ENCODE measurements around the gene PFN3. TPM values are rescaled to one million over a fixed set of nuclear protein-coding genes. Genes with fewer than 3 reads are reported as not detected.
A peak's percentile ranks its signal among the peaks of the same experiment; 100 is the strongest.

The PFN3 gene
- total and polyA plus RNA-seq, 2 of the 4 experiments (the other 2 are of a cell fraction) = not detected

DNA sequence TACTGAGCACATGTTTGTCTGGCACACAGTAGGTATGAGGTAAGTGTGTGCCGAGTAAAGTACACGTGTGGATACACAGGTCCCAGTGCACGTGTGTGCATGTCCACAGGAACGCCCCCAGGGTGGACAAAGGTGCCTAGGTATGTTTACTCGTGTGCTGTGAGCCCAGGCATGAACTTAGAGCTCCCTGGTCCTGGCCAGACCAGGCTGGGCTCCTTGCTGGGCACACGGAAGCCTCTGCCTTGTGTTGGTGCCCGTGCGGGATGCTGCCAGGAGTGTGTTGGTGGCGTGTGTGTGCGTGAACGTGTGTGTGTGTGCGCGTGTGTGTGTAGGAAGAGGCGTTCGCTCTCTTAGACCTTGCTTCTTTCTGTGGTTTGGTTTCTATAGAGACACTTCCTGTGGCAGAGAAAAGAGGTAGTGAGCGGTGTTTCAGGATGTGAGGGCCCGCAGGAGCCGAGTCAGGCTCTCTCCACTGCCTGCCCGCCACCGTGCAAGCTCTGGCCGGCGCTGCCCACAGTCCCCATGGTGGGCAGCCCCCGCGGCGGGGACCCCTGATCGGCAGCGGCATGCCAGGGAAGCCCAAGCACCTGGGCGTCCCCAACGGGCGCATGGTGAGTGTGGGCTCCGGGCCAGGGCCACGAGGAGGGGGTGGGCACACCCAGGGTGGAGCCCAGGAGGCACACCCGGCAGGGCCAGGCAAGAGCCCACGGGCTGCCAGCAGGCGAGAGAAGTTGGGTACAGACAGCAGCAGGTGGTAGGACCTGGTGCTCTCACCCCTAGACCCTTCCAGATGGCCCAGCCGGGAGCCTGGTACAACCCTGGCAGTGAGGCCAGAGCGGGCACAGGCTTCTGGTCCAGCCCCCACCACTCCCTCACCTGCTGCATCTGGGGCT lies 42.8 kb downstream of the PFN3 start, which contains the start of gene RGS14:
Gene RGS14, plus strand, starts transcription at position 466 of the 893 bp plus-strand sequence. Its CDS starts 101 bp downstream, at position 567.
- POLR2A ChIA-PET (ENCODE audit: unreplicated experiment) = no interaction called here

More for the DNA sequence above, 42.8 kb downstream of the PFN3 start, which contains the start of gene RGS14:
- Histone ChIP-seq H2AK9ac (replicated peaks; ENCODE audit: low read depth, low read length, poor library complexity) (no peak within 1 kb of the TSS), H4K5ac (ENCODE audit: low read depth, low read length) (no peak within 1 kb of the TSS), H3K4me1 (ENCODE audit: control insufficient read depth, insufficient read depth, low read length) (no peaks in the 10 kb centered on the region), H2AK5ac (ENCODE audit: low read depth, low read length) (no peak within 1 kb of the TSS), H3K14ac (replicated peaks; ENCODE audit: low read depth, low read length) (no peak within 1 kb of the TSS), H3K9ac (ENCODE audit: low read depth, low read length) (no peak within 1 kb of the TSS), H2BK15ac (ENCODE audit: low read depth, low read length) (no peak within 1 kb of the TSS), H3K4me3 (ENCODE audit: insufficient read depth, low read depth, low read length) (no peak within 1 kb of the TSS), H3K4ac (ENCODE audit: low read depth, low read length) (no peak within 1 kb of the TSS), H3K9me3 (ENCODE audit: control insufficient read depth, insufficient read depth, low read length) (peaks cover 2% of the 10 kb centered on the region; the same call in 1 of the 2 replicates), H4K91ac (ENCODE audit: insufficient read depth, low read depth, low read length) (no peak within 1 kb of the TSS), H3K9me1 (ENCODE audit: insufficient read depth, low read length) (no peaks in the 10 kb centered on the region), H3K36me3 (ENCODE audit: control insufficient read depth, insufficient read depth, low read length) (no peaks in the 10 kb centered on the region), H2BK120ac (ENCODE audit: low read depth, low read length) (no peak within 1 kb of the TSS), H3K27me3 (ENCODE audit: control insufficient read depth, insufficient read depth, low read length) (peaks cover 26% of the 10 kb centered on the region), H2BK20ac (ENCODE audit: low read depth, low read length) (no peak within 1 kb of the TSS), H4K20me1 (ENCODE audit: insufficient read depth, low read length) (no peaks in the 10 kb centered on the region), H4K8ac (ENCODE audit: low read depth in 2 of 2, low read length in 2 of 2) (no peak within 1 kb of the TSS), H3K56ac (ENCODE audit: extremely low read depth, insufficient read depth, low read length) (no peak within 1 kb of the TSS), H3K27ac (ENCODE audit: insufficient read depth, low read length) (no peak within 1 kb of the TSS), H3K18ac (ENCODE audit: low read depth, low read length) (no peak within 1 kb of the TSS), H2BK5ac (ENCODE audit: low read depth, low read length, poor library complexity, severe bottlenecking) (no peak within 1 kb of the TSS), H3K4me2 (ENCODE audit: low read depth, low read length) (no peak within 1 kb of the TSS), H3K79me1 (ENCODE audit: low read depth in 1 of 2, low read length in 2 of 2) (no peaks in the 10 kb centered on the region), H3K23ac (ENCODE audit: low read depth, low read length) (no peak within 1 kb of the TSS), H2AFZ (replicated peaks; ENCODE audit: low read length, poor library complexity) (peak within 1 kb of the TSS; percentile 58)
- DNase-seq (peak; percentile 47), ATAC-seq (ENCODE audit: low read depth) (no peak)
- CTCF ChIA-PET = interaction anchor here (1.5 to 1.6 kb wide), 2 partner anchors 11 to 13 kb away, joined by 3 to 4 read pairs; no protein-coding TSS in a partner anchor
- dilution Hi-C loops (cut with HindIII; ENCODE audit: low sequenced_read_pairs, unreplicated experiment) = no loop called here
- TF ChIP-seq CHD1 (IDR thresholded peaks at IDR 0.05; ENCODE audit: low read depth, low read length) (no peak), POLR2A (IDR thresholded peaks at IDR 0.05; ENCODE audit: low read depth, low read length) (no peak), FOS (IDR thresholded peaks at IDR 0.05; ENCODE audit: low read depth, low read length) (no peak), BHLHE40 (IDR thresholded peaks at IDR 0.05; ENCODE audit: low read depth, low read length) (no peak), MXI1 (IDR thresholded peaks at IDR 0.05; ENCODE audit: borderline replicate concordance, low read depth, low read length) (no peak), MAFK (IDR thresholded peaks at IDR 0.05; ENCODE audit: low read depth, low read length) (no peak), CEBPB (IDR thresholded peaks at IDR 0.05; ENCODE audit: low read depth, low read length) (no peak), NFE2L2 (IDR thresholded peaks at IDR 0.05; ENCODE audit: low read depth, low read length) (no peak)
- WGBS, 2 experiments (ENCODE audit: extremely low coverage in 2 of 2, insufficient read length in 1 of 2) = 54% methylated on average over 21 of the region's 37 CpGs; no CpG with 5 or more reads in 1 of the 2 experiments
- in situ Hi-C loops (cut with MboI; ENCODE audit: low sequenced_read_pairs) = no loop called here
- BruUV-seq (replicated peaks) = no TSS peak
- intact Hi-C loops (cut with micrococcal nuclease) = no loop called here

Data from IMR-90 (cell line).